Tibial artery (tissue), 4 donors: Measurements from ENCODE around the gene RTL5.

Experiments used
- DNase-seq, 2 donors: peaks; one replicate each; pipeline ENCODE4 v3.0.0-alpha.2; 2019
- H3K27ac ChIP-seq, 2 donors: fragments of 200-600 bp; sonication (generic) in 1 of 2; 1 replicate in 1 of 2; 2 replicates in 1 of 2; pipeline ENCODE4 v1.5.1; 2018 to 2019; ENCODE audit warnings: mild to moderate bottlenecking in 1 of 2
- H3K27me3 ChIP-seq, 2 donors: fragments of 200-600 bp; sonication (generic) in 1 of 2; one replicate each; pipeline versions ENCODE4 v1.5.1 to v1.6.0; 2016 to 2019
- H3K36me3 ChIP-seq, 3 donors: fragments of 200-600 bp; sonication (generic) in 2 of 3; one replicate each; pipeline ENCODE4 v1.5.1; 2016 to 2019; ENCODE audit warnings: mild to moderate bottlenecking in 2 of 3
- H3K4me1 ChIP-seq, 4 donors: fragments of 200-600 bp; sonication (generic) in 2 of 4; 1 replicate in 3 of 4; 2 replicates in 1 of 4; pipeline ENCODE4 v1.5.1; 2016 to 2019
- H3K4me3 ChIP-seq, 2 donors: fragments of 200-600 bp; sonication (generic) in 1 of 2; 1 replicate in 1 of 2; 2 replicates in 1 of 2; pipeline ENCODE4 v1.5.1; 2018 to 2019; ENCODE audit warnings: mild to moderate bottlenecking in 2 of 2
- H3K9me3 ChIP-seq, 3 donors: fragments of 200-600 bp; sonication (generic) in 1 of 3; one replicate each; pipeline ENCODE4 v1.5.1; 2016 to 2019
- CTCF ChIP-seq, 2 experiments: fragments of 200-600 bp in 1 of 2; fragments of 450-650 bp in 1 of 2; IDR thresholded peaks; one replicate each; pipeline ENCODE4 v1.5.1; 2017 to 2019; ENCODE audit warnings: antibody characterized with exemption in 2 of 2, mild to moderate bottlenecking in 1 of 2, moderate library complexity in 1 of 2
- intact Hi-C: fragments of 100-400 bp; cut with DNase I; formaldehyde crosslinking; loops from one replicate; pipeline ENCODE4 v1.15.0; 2023; ENCODE audit warnings: low total_unique reads

Gene RTL5

GRCh38 chrX:72110876-72111708 lies 20.6 kb downstream of the RTL5 start:
- Histone ChIP-seq H3K4me3 (no peak overlapping the region), H3K4me1 (no peaks in the 10 kb centered on the region), H3K9me3 (no peaks in the 10 kb centered on the region), H3K27ac (no peak overlapping the region), H3K27me3 (no peaks in the 10 kb centered on the region), H3K36me3 (no peaks in the 10 kb centered on the region)
- no peak for TF ChIP-seq CTCF (IDR thresholded peaks at IDR 0.05)
- intact Hi-C loops = no loop called here
- DNase-seq = no peak

DNA sequence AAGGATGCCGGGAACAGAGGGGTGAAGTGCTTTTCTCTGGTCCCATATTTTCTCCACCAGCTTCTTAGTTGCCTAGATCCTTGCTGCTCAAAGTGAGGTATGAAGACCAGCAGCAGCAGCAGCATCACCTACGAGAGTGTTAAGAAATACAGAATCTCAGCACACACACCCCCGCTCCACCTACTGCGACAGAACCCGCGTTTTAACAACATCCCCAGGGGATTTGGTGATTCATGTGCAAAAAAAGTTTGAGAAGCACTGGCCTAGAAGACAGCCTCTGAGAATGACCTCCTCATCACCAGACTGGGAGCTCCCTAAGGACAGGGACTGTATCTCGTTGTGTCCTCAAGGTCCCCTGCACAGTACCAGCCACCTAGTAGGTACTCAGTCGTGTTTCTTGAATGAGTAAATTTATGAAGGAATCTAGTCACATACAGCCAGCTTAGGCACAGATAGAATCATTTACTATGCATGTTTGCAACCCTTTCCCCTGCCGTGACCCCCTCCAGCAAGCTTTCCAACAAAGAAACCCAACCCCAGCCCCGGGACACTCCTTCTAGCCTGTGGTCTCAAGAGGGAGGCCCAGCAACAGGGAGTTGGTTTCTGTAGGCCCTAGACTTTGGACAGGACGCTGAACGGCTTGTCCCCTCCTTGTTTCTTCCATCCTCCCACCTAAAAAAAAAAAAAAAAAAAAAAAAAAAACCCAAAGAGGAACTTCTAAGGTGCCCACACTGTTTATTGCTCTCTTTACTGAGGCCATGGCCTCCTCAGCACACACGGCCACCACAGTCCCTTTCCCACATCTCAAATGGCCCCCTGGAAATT lies 21.5 kb downstream of the RTL5 start:
- Histone ChIP-seq H3K36me3 (no peaks in the 10 kb centered on the region), H3K4me1 (no peaks in the 10 kb centered on the region), H3K27me3 (no peaks in the 10 kb centered on the region), H3K9me3 (no peaks in the 10 kb centered on the region), H3K27ac (no peak overlapping the region), H3K4me3 (no peak overlapping the region)
- no peak for DNase-seq
- intact Hi-C loops = no loop called here
- TF ChIP-seq CTCF (IDR thresholded peaks at IDR 0.05) = no peak

DNA sequence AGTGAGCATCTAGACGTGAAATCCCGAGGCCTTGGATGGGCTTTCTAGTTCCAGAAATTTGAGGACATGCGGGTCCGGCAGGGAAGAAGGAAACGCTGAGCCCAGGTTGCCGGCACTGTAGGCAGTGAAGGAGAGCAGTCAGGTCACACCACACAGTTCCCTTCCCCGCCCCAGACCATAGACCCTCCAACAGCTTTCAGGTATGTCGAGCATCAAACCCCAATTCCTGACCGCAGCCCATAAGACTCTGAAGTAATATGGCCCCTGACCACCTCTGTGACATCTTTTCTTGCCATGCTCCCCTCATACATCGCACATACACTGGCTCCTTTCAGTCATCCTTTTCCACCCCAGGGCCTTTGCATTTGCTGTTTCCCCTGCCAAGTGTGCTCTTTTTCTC lies 23.0 kb downstream of the RTL5 start:
- TF ChIP-seq CTCF (IDR thresholded peaks at IDR 0.05) = no peak

GRCh38 chrX:72107841-72108595 lies 23.7 kb downstream of the RTL5 start:
- intact Hi-C loops = no loop called here
- Histone ChIP-seq H3K4me1 (peaks cover 0 to 2% (median 0%) of the 10 kb centered on the region in 4 donors), H3K36me3 (no peaks in the 10 kb centered on the region), H3K27me3 (no peaks in the 10 kb centered on the region), H3K9me3 (no peaks in the 10 kb centered on the region), H3K4me3 (no peak overlapping the region), H3K27ac (no peak overlapping the region)
- no peak for DNase-seq
- TF ChIP-seq CTCF (IDR thresholded peaks at IDR 0.05) = no peak

More for the DNA sequence above, 23.0 kb downstream of the RTL5 start:
- no peaks in the 10 kb centered on the region for H3K27me3 ChIP-seq
- no peaks in the 10 kb centered on the region for H3K9me3 ChIP-seq
- no peaks in the 10 kb centered on the region for H3K36me3 ChIP-seq
- no peak overlapping the region for H3K4me3 ChIP-seq
- H3K4me1 ChIP-seq = no peaks in the 10 kb centered on the region
- no peak overlapping the region for H3K27ac ChIP-seq
- intact Hi-C loops = no loop called here
- no peak for DNase-seq

GRCh38 chrX:72107320-72107719 lies 24.4 kb downstream of the RTL5 start:
- Histone ChIP-seq H3K27ac (no peak overlapping the region), H3K4me1 (peaks cover 0 to 7% (median 0%) of the 10 kb centered on the region in 4 donors), H3K36me3 (no peaks in the 10 kb centered on the region), H3K9me3 (no peaks in the 10 kb centered on the region), H3K4me3 (no peak overlapping the region), H3K27me3 (no peaks in the 10 kb centered on the region)
- intact Hi-C loops = no loop called here
- TF ChIP-seq CTCF (IDR thresholded peaks at IDR 0.05) = no peak
- no peak for DNase-seq
